ENCODE results near the gene GARRE1. TPM values are rescaled to one million over a fixed set of nuclear protein-coding genes. Genes with fewer than 3 reads are reported as not detected.

Gene GARRE1
- total and polyA plus RNA-seq, 4 donors, result 6.7 to 69.0 (median 14.7) TPM

DNA sequence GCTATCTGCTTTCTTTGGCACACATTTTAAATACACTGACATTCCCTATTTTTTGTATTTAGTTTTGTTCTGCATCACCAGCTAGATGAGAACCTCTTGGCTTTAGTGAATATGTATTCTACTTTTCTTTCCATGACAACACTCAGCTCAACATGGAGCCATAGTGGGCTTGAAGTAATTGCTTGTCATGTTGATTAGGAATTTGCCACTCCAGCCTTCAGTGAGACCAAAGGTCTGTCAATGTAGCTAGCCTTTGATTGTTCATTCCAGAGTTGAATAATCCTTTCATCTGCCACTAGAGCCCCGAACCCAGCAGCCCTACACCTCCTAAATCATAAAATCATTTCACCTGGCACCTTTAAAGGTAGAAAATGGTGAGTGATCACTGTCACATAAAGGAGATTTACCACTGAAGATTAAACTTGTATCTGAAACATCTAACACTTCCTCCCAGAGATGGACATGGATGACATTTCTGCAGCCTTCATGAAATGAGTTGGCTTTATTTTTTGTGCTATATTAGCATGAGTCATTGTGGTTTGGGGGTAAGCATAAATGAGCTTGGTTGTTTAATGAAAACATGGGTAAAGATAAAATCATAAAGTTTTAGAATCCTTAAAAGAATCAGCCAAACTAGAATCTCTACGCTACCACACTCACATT lies 29.2 kb upstream of the GARRE1 start:
- Histone ChIP-seq H3K4me1 (ENCODE audit: control insufficient read depth in 5 of 5, insufficient read depth in 5 of 5, low read length in 5 of 5) (no peaks in the 10 kb centered on the region), H3K9me3 (ENCODE audit: control insufficient read depth in 4 of 4, insufficient read depth in 3 of 4, low read length in 3 of 4) (peaks cover 0 to 2% (median 0%) of the 10 kb centered on the region in 4 donors), H3K27me3 (ENCODE audit: control insufficient read depth in 3 of 3, insufficient read depth in 3 of 3, low read length in 2 of 3) (no peaks in the 10 kb centered on the region), H3K4me3 (no peak overlapping the region), H3K9ac (ENCODE audit: insufficient read depth in 1 of 2, low read length in 2 of 2) (no peak overlapping the region), H3K36me3 (ENCODE audit: control insufficient read depth in 4 of 4, insufficient read depth in 4 of 4, low read length in 4 of 4) (peaks cover 29 to 73% (median 52%) of the 10 kb centered on the region in 4 donors), H3K27ac (ENCODE audit: low read depth in 1 of 2, low read length in 1 of 2) (no peak overlapping the region)
- ATAC-seq (ENCODE audit: insufficient read depth, low FRiP score) (no peak), DNase-seq (no peak)
- 81 to 89% methylated on average over 2 of the region's 2 CpGs for WGBS, 2 donors
- TF ChIP-seq, protein P1, sequence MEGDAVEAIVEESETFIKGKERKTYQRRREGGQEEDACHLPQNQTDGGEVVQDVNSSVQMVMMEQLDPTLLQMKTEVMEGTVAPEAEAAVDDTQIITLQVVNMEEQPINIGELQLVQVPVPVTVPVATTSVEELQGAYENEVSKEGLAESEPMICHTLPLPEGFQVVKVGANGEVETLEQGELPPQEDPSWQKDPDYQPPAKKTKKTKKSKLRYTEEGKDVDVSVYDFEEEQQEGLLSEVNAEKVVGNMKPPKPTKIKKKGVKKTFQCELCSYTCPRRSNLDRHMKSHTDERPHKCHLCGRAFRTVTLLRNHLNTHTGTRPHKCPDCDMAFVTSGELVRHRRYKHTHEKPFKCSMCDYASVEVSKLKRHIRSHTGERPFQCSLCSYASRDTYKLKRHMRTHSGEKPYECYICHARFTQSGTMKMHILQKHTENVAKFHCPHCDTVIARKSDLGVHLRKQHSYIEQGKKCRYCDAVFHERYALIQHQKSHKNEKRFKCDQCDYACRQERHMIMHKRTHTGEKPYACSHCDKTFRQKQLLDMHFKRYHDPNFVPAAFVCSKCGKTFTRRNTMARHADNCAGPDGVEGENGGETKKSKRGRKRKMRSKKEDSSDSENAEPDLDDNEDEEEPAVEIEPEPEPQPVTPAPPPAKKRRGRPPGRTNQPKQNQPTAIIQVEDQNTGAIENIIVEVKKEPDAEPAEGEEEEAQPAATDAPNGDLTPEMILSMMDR (IDR thresholded peaks at IDR 0.05; ENCODE audit: control extremely low read depth, extremely low read depth), result no peak

DNA sequence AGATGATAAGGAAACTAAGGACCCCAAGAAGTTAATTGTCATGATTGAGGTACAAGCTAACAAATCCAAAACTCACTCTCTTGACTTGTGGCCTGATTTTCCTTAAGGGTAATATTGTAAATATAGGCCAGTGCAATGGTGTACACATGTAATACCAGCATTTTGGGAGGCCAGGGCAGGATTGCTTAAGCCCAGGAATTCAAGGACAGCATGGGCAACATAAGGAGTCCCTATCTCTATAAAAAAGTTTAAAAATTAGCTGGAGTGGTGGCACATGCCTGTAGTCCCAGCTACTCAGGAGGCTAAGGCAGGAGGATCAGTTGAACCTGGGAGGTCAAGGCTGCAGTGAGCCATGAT lies 28.7 kb upstream of the GARRE1 start:
- no peak overlapping the region for H3K9ac ChIP-seq (ENCODE audit: insufficient read depth in 1 of 2, low read length in 2 of 2)
- no peaks in the 10 kb centered on the region for H3K4me1 ChIP-seq (ENCODE audit: control insufficient read depth in 5 of 5, insufficient read depth in 5 of 5, low read length in 5 of 5)
- no peaks in the 10 kb centered on the region for H3K27me3 ChIP-seq (ENCODE audit: control insufficient read depth in 3 of 3, insufficient read depth in 3 of 3, low read length in 2 of 3)
- H3K4me3 ChIP-seq, result no peak overlapping the region
- peaks cover 0 to 2% (median 0%) of the 10 kb centered on the region in 4 donors for H3K9me3 ChIP-seq (ENCODE audit: control insufficient read depth in 4 of 4, insufficient read depth in 3 of 4, low read length in 3 of 4)
- H3K27ac ChIP-seq (ENCODE audit: low read depth in 1 of 2, low read length in 1 of 2), result no peak overlapping the region
- DNase-seq (no peak), ATAC-seq (ENCODE audit: insufficient read depth, low FRiP score) (no peak)
- peaks cover 29 to 71% (median 51%) of the 10 kb centered on the region in 4 donors for H3K36me3 ChIP-seq (ENCODE audit: control insufficient read depth in 4 of 4, insufficient read depth in 4 of 4, low read length in 4 of 4)
- TF ChIP-seq, protein P1 (IDR thresholded peaks at IDR 0.05; ENCODE audit: control extremely low read depth, extremely low read depth), result no peak

DNA sequence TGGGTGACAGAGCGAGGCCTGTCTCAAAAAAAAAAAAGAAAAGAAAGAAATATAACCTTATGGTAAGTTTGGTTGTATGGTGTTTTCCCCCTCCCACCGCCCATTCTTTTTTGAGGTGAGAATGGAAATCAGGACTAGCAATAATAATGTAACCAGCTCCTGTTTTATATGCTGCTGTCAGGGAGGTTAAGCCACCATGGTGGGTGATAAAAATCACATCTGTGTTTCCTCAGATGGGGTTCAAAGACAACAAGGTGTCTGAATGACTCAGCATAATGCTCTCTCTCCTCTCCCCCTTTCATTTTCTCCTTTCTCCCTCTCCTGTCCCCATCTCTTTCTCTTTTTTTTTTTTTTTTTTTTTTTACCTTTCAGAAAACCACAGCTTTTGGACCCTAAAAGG lies 28.3 kb upstream of the GARRE1 start:
- H3K36me3 ChIP-seq (ENCODE audit: control insufficient read depth in 4 of 4, insufficient read depth in 4 of 4, low read length in 4 of 4), result peaks cover 33 to 68% (median 51%) of the 10 kb centered on the region in 4 donors
- WGBS, 2 donors, result 90 to 94% methylated on average over 2 of the region's 2 CpGs

More for the DNA sequence above, 28.3 kb upstream of the GARRE1 start:
- H3K4me1 ChIP-seq (ENCODE audit: control insufficient read depth in 5 of 5, insufficient read depth in 5 of 5, low read length in 5 of 5), result no peaks in the 10 kb centered on the region
- TF ChIP-seq, protein P1 (IDR thresholded peaks at IDR 0.05; ENCODE audit: control extremely low read depth, extremely low read depth), result no peak
- DNase-seq (no peak), ATAC-seq (ENCODE audit: insufficient read depth, low FRiP score) (no peak)
- no peak overlapping the region for H3K9ac ChIP-seq (ENCODE audit: insufficient read depth in 1 of 2, low read length in 2 of 2)
- no peaks in the 10 kb centered on the region for H3K27me3 ChIP-seq (ENCODE audit: control insufficient read depth in 3 of 3, insufficient read depth in 3 of 3, low read length in 2 of 3)
- no peak overlapping the region for H3K4me3 ChIP-seq
- H3K27ac ChIP-seq (ENCODE audit: low read depth in 1 of 2, low read length in 1 of 2), result no peak overlapping the region
- H3K9me3 ChIP-seq (ENCODE audit: control insufficient read depth in 4 of 4, insufficient read depth in 3 of 4, low read length in 3 of 4), result peaks cover 0 to 2% (median 0%) of the 10 kb centered on the region in 4 donors

Measured in lung (tissue), 12 donors.